NCI-H345 treated with DMSO at 0.1 percent for 48 hours (cell line): ENCODE data around the gene STAT5B.

ENCODE experiments used
- DNase-seq: peaks from one replicate; lab custom pipeline; 2025; ENCODE audit not compliant: unreplicated experiment; lab: John Stamatoyannopoulos, UW

Gene STAT5B

DNA sequence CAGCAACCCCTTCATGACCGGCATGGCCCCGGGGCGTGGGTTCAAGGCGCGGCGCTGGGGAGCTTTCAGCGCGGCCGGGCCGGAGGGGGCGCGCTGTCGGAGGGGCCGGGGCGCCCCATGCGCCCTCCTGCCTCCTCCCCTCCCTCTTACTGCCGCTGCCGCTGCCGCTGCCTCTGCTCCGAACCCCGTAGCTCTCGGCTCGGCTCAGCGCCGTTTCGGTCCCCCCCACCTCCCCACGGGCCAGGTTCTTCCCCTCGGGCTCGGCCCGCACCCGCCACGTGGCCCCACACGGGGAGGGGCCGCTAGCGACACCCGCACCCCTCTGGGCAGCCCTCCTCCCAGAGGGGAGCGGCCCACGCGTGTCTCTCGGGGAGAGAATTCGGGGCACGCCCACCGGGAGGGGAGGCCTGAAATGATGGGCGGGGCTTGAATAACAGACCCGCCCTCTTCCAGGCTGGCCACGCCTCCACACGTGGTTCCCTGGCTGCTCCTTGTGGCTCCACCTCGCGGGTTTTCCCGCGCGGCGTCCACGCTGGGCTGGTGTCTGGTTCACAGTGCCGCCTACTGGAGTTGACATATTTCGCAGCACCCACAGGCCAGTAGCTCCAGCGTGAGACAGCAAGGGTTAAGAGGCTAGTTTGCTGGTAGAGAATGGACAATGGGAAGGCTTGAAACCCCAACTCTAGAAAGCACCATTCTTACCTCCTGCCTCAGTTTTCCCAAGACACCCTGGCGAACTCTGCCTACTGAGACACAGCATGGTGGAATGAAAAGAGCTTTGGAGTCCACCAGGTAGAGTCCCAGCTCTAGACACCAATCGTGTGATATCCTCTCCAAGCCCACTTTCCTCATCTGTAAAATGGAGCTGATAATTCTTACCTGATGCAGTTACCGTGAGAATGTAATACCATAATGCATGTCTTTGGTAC lies 95.0 kb downstream of the STAT5B start, which contains the start of gene KCNH4:
KCNH4 (minus strand) TSS at position 221 of the 929 bp plus-strand sequence; CDS start at position 24, 197 bp downstream.
- DNase-seq: no peak

GRCh38 chr17:42180411-42180921 lies 95.7 kb downstream of the STAT5B start:
- DNase-seq: no peak

- no peak for DNase-seq
Measured at GRCh38 chr17:42179911-42180410, 96.2 kb downstream of the STAT5B start.

DNA sequence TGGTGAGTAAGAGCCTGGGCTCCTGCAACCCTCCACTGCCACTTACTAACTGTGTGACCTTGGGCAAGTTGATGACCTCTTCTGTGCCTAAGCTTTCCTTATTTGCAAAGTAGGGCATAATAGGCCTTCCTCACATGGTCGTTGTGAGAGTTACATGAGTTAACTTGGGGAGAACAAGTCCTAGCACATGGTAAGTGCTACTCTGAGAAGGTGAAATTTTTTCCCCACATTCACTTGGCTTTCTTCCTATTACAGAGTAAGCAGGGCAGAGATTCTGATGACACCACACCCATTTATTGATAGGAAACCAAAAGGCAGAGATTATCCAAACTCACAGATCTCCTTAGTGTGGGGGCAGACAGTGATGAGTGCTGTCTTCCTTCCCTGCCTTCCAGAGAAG lies 96.9 kb downstream of the STAT5B start:
- DNase-seq: no peak

DNA sequence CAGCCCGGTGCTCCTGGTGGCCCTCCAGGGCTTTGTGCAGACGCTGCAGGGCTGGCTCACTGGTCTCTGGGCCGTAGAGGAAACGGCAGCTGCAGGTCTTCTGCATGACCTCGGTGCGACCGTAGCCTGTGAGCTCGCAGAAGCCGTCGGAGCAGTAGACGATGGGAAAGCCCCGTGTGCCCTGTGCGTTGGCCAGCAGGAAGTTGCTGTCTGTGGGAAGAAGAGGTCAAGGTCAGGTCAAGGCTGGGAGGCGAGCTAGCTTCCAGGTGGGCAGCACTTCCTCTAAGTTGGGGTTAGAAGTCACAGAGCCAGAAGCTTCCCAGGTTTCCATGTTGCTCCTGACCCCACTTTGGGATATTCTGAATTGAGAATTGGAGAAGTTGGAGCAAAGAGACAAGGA lies 97.4 kb downstream of the STAT5B start:
- DNase-seq: no peak

DNA sequence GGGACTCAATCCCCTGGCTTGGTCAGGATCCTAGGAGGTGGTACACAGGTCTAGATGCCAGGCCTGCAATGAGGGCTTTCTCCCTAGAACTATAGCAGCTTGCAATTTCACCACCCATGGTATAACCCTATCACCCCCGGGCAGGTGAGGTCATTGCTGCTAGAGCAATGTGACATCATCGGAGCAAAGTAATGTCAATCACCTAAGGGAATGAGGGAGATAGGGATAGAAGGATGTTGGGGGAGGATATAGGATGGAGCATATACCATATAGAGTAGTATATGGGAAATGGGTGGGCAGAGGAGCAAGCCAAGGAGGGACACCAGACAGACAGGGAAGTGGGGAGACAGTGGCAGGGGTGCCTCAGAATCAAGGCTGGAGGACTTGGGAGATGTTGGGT lies 98.5 kb downstream of the STAT5B start:
- DNase-seq: no peak

GRCh38 chr17:42174126-42174783 lies 101.9 kb downstream of the STAT5B start:
- no peak for DNase-seq

GRCh38 chr17:42171831-42172230 lies 104.4 kb downstream of the STAT5B start:
- no peak for DNase-seq

DNA sequence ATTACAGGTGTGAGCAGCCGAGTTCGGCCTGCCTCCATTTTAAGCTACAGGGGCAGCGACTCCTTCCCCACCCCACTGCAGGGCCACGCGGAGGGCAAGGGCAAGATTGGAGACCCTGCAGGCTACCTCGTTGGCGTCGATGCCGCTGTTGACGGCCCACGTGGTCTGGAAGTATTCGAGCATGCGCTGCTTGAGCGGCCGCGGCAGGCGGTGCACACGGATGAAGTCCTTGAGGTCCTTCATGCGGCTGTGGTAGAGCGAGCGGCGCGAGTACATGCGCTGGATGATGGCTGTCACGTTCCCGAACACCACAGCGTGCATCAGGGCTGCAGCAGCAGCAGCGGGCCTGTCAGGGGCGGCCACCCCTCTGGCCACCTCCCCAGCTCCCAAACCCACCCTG lies 106.8 kb downstream of the STAT5B start:
- no peak for DNase-seq

DNA sequence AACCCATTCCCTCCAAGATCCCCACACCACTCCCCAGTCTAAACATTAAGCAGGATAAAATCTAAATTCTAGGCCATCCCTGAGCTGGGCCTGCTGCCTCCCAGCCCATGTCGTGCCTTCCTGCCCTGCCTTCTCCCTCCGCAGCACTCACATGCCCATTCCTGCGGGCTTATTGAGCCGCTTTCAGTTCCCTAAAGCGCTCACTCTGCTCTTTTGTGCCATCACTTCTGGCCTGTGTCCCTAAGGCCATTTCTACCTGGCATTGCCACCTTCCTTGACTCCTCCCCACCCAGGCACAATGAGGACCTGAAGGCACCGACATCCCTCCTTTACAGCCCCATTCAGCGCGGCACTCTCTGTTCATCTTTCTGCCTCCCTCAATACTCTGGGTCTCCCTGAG lies 108.4 kb downstream of the STAT5B start:
- no peak for DNase-seq

GRCh38 chr17:42166196-42166763 lies 109.9 kb downstream of the STAT5B start:
- DNase-seq: no peak

DNA sequence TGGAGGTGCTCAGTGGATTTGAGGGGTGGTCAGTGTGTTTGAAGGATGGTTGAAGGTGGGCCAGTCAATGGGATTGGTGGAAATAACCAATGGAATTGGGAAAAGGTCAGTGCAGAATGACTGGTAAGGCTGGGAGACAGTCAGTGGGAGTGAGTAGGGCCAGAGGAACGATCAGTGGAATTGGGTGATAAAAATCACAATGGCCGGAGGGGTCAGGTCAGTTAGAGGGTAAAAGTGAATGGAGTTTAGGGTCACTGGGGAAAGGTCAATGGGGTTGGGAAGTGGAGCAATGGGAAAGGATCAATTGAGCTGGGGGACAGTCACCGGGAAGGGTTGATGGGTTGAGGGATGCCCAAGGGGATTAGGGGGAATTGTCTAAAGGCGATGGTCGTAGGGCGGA lies 110.4 kb downstream of the STAT5B start:
- DNase-seq: no peak

DNA sequence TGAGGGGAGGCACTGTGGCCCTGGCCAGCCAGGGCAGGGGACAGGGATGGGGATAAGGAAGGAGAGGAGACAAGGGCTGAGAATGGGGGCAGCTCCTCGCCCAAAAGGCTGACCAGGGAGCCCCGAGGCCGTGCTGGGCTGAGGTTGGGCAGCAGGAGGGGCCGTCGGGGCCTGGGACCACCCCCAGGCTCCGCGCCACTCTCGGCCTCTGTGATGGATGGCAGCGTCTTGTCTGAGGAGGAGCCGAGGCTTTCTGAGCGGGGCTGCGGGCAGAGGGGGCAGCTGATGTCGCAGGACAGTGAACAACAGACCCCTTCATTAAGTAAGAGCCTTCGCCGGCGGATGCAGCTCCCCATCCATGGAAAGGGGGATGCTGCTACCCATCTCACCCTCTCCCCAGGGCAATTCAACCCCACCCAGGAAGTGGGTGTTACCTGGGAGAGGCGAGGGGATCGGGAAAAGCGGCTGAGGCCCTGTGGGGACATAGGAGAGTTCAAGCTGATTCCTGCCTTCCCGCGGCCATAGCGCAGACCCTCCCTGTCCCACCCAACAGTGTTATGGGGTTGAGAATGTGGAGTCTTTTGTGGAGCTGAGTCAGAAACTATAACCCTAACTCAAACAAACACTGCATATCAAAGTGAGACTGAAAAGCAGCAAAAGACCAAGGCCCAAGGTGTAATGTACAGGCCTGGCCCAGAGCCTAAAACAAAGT lies 112.3 kb downstream of the STAT5B start:
- DNase-seq: no peak

DNA sequence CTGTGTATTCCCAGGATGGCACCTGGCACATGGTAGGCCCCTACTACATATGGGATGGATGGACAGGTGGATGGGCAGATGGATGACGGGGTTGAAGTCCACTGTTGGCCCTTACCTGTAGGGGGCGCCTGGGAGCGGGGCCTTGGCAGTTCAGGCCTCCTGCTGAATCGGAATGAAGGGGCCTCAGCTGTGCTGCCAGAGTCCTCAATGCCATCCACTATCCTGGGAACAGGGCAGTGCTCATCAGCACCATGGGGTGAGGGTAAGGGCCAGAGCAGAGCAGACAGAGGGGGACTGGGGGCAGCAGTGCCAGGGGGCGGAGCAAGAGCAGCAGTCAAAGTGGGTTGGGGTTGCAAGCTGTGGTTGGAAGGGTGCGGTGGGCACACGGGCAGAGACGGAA lies 113.1 kb downstream of the STAT5B start:
- DNase-seq: no peak

DNA sequence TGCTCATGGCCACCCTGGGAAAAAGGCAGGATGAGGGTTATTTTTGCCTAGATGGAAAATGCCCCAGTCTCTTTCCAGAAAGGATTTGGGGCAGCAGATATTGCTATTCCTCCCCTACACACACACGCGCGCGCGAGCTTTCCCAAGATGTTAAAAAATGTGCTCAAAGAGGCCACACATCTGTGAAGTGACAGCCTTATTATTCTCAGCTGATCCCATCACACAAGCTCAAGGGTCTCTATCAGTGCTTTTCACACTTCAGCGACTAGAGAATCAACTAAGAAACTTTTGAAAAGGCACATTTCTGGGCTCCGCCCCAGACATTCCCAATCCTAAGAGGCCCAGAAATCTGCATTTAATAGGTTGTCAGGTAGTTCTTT lies 115.7 kb downstream of the STAT5B start:
- no peak for DNase-seq

- no peak for DNase-seq
Measured at GRCh38 chr17:42159796-42160530, 116.2 kb downstream of the STAT5B start.

DNA sequence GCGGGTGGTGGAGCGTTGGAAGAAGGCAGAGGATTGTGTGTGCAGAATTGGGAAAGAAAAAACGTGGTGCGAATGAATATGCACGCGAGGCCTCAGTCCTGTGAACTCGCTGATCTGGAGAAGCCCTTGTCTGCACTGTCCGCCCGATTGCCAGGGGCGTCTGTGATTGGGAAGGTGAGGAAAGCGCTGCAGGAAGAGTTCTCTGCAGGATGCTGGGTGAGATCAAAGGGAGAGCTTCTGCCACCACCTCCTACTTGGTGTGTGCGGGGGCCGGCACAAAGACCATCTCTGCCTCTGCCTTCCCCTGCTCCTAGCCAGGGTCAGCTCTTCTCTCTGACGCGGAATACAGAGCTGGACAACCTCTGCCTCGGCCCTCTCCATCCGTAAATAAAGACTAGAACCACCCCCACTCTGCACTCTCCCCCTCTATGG lies 120.6 kb downstream of the STAT5B start:
- DNase-seq: no peak

GRCh38 chr17:42153919-42154742 lies 122.1 kb downstream of the STAT5B start:
- no peak for DNase-seq
